ENCODE results near the gene LTBP4.

DNA sequence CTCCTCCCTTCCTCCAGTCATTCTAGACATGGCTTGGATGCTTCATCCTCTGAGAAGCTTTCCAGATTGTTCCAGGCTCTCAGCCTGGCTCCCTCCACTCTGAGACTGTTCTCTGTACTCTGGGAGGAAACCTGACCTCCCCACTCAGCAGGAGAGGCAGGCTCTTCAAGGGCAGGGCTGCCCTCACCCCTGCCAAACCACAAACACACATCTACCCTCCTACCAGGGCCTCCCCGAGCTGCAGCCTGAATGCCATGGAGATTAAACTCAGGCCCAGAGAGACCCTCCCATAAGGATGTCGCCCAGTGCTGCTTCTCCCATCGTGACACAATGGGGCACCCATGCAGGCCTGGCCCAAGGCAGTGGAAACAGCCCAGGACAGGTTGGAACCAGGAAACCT is 73.1 kb downstream of the LTBP4 start:
- TF ChIP-seq, protein P1, sequence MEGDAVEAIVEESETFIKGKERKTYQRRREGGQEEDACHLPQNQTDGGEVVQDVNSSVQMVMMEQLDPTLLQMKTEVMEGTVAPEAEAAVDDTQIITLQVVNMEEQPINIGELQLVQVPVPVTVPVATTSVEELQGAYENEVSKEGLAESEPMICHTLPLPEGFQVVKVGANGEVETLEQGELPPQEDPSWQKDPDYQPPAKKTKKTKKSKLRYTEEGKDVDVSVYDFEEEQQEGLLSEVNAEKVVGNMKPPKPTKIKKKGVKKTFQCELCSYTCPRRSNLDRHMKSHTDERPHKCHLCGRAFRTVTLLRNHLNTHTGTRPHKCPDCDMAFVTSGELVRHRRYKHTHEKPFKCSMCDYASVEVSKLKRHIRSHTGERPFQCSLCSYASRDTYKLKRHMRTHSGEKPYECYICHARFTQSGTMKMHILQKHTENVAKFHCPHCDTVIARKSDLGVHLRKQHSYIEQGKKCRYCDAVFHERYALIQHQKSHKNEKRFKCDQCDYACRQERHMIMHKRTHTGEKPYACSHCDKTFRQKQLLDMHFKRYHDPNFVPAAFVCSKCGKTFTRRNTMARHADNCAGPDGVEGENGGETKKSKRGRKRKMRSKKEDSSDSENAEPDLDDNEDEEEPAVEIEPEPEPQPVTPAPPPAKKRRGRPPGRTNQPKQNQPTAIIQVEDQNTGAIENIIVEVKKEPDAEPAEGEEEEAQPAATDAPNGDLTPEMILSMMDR (IDR thresholded peaks at IDR 0.05) = no peak
- no peak for TF ChIP-seq POLR2AphosphoS5 (IDR thresholded peaks at IDR 0.05; ENCODE audit: low read depth, low read length)
